NCI-H2196 treated with DMSO at 0.1 percent for 48 hours (cell line): ENCODE measurements around the gene ZFYVE19.

Source experiments
- DNase-seq: peaks from one replicate; lab custom pipeline; 2025; ENCODE audit not compliant: unreplicated experiment; lab: John Stamatoyannopoulos, UW

Gene ZFYVE19

DNA sequence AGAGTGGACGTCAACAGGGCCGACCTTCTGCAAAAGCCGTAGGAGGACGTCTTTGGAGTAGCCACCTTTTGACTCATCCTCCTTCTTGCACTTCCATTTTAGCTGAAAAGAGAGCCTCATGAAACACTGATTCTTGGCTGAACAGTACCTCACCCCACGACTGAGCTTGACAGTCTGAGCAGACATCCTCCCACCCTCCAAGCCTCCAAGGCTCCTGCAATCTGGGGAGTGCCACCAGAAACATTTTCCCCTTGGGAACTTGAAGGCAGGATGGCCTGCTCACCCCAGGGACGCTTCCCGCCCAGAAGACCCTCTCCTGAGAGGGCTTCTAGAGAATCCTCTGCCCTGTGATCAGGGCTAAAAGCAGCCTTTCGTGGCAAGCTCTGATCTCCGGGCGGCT is 31.9 kb upstream of the ZFYVE19 start:
- no peak for DNase-seq

DNA sequence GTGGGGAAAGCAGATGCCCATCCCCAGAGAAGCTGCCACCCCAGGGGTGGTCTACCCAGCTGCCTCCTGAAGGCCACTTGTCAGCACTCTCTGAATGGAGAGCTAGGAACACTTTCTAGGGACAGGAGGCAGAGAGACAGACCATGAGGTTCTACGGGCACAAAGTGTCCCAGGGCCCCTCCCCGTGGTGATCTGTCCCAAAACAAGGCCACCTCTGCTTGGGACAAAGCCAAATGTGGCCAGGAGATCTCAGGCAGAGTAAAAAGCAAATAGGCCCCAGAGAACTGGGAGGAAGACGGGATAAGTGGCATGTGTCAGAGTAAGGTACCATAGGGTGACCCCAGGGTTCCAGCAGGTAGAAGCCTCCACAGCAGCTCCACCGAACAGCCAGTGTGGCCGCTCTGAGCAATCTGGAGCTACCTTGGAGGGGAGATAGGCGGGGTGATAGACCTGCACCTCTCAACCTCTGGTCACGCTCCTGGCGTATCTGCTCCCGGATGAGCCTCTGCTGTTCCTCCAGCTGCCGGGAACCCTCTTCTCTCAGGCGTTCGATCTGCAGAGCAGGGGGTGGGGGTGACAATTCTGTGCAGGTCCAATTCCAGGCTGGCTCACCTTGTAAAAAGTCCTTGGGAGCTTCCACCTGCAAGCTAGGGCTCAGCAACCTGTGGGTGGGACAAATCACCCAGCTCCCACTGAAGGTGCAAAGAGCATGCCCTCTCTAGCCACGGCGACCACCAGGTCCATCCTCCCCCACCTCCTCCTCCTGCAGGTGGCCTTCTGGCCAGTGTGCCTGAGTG is 31.0 kb upstream of the ZFYVE19 start:
- no peak for DNase-seq

DNA sequence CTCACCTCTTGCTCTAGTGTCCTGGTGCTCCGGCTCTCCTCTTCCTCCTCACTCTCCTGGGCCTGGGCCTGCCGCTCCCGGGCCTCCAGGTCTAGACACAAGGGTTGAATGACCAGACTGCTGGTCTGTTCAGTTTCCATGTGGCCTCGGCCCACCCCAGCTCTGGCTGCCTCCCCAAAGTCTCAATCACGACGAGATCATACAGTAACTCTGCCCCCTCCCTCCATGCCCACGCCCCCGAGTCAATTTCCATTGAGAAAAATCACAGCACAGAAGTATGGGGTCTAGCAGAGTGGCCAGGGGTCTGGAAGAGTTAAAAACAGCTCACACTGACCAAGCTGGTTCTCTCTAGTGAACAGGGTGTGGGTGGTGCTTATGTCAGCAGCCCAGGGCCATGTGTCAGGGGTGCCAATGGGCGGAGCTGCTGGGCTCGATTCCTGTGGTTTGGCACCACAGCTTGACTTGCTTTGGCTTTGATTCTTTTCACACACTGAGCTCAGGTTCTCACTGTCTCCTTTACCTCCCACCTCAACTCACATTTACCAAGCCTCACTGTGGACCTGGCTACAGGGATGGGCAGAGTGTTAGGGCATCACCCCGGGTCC is 30.2 kb upstream of the ZFYVE19 start:
- peak; percentile 28 for DNase-seq

DNA sequence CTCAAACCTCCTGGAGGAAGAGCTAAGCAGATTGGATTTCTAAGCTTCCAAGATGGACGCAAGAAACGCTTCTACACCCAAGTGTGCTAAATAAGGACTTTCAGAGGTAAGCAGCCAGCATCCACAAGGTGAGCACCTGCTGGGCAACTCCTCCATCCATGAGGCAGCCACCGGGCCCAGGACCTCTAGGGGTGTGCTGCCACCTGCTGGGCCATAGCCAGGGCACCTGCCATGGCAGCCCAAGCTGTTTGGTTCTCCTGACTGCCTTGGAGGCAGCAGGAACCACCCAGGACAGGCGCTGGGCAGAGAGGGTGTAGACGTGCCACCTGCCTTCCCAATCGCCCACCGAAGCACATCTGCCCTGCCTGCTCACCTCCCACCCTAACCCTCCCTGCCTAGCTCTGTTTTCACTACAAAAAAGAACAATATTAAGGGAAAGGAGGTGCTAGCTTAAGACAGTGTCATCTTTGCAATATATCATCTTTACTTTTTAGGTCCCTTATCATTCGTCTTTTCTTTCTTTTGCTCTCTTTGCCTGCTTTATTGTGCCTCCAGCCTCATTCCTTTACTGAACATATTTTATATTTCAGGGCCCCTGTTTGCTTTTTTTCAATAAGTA is 24.2 kb upstream of the ZFYVE19 start:
- peak; percentile 41 for DNase-seq

DNA sequence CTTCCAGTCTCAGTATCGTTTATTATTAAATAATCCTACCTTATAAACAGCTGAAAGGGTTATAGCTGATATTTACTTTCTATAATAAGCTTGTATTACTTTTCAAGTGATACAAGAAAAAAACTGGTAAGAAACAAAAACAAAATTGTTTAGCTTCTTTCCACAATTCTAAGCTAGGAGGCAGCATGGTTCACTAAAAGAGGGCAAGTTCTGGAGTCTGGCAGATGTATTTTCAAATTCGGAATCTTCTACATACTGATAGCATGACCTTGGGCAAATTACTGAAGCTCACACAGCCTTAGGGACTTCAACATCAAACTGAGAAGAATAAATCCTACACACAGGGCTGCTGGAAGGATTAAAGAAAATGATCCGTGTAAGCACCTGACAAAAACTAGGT is 21.7 kb upstream of the ZFYVE19 start:
- no peak for DNase-seq

DNA sequence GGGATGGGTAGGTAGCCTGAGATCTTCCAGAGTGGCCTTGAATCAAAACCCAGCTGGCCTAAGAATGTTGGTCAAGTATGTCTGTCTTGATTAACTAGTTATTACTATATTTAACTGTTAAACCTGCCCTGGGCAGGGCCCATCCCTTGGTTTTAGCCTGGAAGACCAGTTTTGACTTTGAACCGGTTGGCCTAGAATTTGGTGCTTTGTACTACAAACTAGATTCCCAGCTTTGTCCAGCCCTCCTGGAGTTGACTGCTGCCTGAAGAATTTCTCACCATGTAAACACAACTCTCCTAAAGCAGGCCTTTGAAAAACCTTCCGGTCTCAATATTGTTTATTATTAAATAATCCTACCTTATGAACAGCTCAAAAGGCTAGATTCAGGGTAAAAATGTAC is 21.1 kb upstream of the ZFYVE19 start:
- no peak for DNase-seq

DNA sequence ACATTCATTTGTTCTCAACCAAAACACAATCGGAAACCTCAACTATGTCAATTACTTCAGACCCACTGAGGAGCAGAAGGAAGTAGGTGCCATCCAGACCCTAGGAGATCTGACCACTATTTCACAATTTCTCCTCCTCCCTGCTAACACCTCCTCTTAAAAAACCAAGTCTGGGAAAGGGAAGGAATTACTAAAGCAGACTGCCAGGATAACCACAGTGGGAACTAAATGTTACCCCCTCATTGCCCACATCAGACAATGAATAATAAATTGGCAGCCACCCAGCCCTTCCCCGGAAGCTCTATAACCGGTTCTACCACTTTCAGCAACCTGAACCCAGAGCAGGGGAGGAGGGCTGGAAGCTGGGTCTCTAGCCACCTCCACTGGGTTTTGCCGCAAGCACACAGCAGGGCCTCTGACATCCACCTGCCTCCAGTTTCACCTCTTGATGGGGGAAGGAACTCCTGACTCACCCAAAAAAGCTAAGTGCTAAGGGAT is 19.5 kb upstream of the ZFYVE19 start:
- peak; percentile 73 for DNase-seq

DNA sequence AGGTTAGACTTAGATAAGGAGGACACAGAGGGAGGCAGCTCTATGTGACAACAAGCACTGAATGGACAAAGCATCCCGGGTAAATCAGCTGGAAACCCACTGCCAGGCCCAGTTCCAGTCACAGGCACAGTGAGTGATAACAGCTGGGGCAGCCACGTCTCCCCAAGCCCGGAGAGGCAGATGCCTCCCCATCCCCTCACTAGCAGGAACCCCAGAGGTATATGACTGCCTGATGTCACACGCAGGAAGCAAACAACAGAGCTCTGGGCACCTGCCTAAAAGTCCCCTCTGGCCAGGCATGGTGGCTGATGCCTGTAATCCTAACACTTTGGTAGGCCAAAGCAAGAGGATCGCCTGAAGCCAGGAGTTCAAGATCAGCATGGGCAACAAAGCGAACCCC is 18.9 kb upstream of the ZFYVE19 start:
- DNase-seq = no peak

DNA sequence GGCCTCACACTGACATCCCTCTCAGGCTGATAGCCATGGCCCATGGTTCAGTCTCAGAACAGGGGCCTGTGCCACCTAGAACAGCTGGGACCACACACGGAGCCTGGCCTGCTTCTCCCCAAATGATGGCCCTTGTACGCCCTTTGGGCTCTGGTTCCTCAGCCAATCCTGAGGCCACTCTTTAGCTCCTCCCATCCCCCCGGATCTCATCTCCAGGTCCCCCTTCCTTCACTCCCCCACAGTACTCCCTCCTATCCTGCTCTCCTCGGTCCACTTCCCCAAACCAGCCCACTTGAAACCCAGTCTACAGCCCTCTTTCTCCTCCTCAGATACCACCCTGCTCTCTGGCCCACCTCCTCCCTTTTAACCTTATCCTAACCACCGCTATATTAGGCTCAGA is 17.8 kb upstream of the ZFYVE19 start:
- no peak for DNase-seq

DNA sequence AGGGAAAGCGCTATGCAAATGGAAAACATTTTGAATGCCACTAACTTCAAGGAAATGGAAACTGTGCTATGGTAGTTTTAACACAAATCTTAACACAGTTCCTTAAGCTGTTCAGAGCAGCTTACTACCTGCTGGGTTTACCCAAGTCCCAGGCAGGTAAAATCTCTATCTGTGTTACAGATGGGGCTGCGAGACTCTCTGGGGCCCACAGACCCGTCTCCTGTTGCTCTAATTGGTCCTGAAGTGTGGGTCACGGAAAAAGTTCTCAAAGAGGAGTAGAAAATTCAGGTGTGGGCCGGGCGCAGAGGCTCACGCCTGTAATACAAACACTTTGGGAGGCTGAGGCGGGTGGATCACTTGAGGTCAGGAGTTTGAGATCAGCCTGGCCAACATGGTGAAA is 16.9 kb upstream of the ZFYVE19 start:
- no peak for DNase-seq

DNA sequence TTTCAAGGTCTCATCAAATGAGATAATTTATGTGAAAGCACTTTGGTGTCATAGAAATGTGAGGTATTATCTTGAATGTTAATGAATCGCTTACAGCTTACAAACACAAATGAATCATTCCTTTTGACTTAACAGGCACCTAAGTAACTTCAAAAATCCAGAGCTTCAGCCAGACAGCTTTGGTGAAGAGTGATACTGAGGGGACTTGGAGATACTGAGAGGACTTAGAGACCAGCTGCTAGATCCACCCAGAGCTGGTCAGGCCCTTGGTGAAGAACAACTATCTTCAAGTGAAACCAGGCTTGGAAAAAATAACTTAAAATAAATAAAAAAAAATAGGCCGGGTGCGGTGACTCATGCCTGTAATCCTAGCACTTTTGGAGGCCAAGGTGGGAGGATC is 16.2 kb upstream of the ZFYVE19 start:
- DNase-seq = no peak

DNA sequence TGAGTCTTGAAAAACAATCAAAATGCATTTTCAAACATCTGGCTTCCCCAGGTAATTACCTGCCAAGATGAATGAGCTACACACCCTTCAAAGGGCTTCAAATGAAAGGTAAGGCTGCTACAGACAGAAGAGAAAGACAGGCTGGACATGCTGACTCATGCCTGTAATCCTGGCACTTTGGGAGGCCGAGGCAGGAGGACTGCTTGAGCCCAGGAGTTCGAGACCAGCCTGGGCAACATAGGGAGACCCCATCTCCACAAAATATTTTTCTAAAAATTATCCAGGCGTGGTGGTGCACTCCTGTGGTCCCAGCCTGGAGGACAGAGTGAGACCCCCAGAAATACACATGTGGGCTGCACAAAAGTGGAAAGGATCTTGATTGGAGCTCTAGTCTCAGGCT is 14.5 kb upstream of the ZFYVE19 start:
- no peak for DNase-seq

DNA sequence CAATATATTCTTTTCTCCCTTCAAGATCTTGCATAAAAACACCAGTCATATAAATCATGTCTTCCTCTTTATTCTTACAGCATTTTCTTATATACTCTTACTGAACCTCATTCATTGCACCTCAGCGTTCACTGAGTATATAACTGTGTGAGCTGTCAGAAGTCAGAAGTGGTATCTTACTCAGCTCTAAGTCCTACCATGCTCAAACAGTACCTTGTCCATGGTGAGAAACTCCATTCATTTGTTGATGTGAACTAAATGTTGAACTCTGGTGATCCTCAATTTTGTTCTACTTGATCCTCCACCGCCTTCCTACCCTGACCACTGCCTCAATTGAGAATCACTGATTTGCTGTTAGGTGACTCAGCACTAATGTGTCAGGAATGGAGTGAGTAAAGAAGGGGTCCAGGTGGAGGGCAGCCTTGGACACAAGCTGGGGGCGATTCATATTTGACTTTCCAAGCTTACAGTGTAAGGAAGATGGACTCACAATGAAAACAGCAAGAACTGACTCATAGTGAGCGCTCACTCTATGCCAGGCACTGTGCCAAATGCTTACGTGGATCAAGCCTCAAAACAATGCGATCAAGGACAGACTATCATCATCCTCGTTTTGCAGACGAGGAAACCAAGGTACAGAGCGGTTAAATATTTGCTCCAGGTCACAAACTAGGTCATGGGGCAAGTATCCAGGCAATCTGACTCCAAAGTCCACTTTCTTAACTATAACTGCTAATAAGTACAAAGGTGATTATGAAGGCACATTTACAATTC is 13.5 kb upstream of the ZFYVE19 start:
- DNase-seq = no peak

DNA sequence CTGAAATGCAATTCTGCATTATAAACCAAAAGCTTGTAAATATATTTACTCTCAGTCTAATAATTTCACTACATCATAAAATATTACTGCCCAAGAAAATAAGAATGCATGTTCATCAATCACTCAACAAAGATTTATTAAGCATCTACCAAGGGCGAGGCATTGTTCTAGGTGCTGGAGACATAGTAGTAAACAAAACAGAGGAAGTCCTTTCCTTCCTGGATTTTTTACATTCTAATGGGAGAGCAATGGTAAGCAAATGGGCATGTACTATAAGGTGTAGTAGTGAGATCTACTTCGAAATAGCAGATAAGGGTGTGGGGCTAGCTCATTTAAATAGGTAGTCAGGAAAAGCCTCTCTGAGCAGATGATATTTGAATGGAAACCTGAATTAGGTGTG is 10.8 kb upstream of the ZFYVE19 start:
- no peak for DNase-seq

DNA sequence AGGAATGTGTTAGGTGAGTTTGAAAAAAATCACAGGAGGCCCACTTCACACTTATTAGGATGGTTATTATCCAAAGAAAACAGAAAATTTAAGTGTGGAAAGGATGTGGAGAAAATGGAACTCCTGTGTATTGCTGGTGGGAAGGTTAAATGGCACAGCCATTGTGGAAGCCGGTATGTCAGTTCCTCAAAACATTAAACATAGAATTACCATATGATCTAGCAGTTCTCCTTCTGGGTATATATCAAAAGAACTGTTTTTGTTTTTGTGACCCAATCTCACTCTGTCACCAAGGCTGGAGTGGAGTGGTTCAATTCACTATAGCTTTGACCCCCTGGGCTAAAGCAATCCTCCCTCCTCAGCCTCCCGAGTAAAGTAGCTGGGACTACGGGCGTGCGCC is 10.4 kb upstream of the ZFYVE19 start:
- DNase-seq = no peak

DNA sequence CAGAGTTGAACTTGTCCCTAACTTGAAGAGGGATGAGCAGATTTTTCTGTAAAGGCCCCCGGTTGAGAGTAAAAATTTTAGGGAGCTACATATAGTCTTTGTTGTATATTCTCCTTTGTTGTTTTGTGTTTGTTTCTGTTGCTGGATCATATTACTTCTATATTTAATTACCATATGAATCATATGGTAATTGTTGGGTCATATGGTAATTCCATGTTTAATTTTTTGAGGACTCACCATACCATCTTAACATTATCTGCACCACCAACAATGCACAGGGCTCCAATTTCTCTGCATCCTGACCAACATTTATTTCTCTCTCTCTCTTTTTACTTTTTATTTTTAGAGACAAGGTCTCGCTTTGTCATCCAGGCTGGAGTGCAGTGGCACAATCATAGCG is 7.4 kb upstream of the ZFYVE19 start:
- no peak for DNase-seq

DNA sequence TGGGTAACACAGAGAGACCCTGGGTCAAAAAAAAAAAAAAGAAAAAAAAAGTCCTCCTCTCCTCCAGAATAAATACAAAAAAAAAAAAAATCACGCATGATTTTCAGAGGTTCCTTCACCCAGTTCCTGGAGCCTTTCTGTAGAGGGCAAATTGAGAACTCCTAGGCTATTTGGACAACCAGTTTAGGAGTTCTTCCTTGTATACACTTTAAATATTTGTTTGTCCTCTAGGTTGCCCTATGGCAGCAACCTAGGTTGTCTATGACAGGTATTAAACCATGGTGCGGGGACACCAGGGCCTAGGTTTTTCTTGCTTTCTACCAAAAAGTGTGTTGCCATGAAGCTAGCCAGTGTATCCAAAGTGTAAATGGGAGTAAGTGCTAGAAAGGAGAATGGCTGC is 3.8 kb upstream of the ZFYVE19 start:
- DNase-seq = no peak

DNA sequence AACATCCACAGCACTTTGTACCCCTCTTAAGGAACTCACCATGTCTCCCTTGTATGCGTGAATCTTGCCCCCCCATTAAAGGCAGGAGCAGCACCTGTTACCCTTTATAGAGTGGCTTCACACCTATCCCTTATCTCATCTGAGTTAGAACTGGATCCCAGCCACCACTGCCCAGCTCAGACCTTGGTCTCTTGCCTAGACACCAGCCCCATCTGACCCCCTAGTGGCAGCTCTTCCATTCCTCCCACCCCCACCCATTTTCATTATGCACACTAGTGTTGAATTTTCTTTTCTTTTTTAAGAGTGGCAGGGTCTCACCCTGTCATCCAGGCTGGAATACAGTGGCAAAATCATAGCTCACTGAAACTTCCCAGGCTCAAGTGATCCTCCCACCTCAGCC is 3.2 kb upstream of the ZFYVE19 start:
- DNase-seq = no peak

DNA sequence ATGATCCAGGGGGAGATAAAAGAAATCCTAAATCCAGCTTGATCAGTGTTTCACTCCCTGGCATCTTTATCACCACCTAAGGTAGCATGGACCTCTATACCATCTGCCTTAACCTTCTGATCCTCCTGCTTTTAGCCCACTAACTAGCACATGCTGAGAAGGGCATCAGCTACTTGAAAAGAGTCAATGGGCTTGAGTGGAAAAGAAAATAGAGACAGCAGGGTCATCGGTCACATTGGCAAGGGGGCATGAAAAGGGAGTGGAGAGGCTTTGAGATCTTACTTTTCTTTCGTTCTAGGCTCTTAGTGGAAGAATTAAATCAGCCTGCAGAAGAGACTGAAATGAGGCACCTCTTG is 239 bp upstream of the ZFYVE19 start:
- DNase-seq = no peak

DNA sequence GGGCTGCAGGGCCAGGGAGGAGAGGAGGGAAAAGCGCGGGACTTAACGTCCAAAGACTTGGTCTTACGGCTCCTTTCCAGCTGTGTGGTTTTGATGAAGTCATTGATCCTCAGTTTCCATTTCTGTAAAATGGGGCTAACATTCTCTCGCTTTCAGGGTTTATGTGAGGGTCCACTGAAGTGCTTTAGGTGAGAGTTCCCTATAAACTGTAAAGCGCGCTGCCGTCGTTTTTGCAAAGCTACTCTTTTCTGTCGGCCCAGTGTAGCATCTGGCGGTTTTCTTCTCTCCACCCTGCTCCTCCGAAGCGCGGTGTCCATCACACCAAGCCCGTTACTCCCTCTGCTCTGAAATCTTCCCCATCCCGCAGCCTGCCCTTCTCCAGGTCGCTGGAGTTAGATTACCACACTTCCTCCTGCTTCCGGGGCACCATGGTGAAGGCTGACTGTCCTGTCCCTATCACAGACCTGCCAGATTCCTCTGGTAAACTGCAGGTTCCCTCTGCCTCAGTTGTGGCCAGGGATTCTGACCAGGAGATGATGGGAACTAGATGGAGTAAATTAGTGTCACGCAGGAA is 1.1 kb downstream of the ZFYVE19 start:
- DNase-seq = no peak

DNA sequence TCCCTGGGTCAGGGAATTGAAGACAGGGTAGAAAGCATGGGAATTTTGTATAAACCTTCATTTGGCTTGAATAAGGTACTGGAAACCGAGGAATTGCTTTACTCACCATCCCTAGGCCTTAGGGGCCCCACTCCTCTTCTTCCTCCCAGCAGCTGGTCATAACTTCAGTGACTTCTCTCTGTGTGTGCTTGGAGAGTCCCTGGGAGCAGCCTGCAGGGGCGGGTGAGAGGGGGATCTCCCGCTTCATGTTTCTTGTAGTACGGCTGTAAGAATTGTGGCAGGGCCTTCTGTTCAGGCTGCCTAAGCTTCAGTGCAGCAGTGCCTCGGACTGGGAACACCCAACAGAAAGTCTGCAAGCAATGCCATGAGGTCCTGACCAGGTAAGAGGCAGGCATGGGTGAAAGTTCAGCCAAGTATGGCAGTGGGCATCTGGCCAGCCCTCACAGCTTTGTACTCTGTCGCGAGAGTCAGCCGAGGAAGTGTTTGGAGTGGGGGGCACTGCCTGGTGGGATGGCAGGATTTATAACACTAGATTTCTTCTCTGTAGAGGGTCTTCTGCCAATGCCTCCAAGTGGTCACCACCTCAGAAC is 2.1 kb downstream of the ZFYVE19 start:
- no peak for DNase-seq
